ENCODE results near the gene SYCE1.
"Not testable (repeated sequence)": the region's sequence is repeated elsewhere in the genome, so short reads cannot be mapped to it uniquely, and the experiment has no call there.

Gene SYCE1

GRCh38 chr10:133564816-133565215 is 567 bp downstream of the SYCE1 start:
- Histone ChIP-seq H3K27ac (ENCODE audit: insufficient read depth, low read depth, low read length, poor library complexity, severe bottlenecking) (no peak overlapping the region), H3K27me3 (ENCODE audit: control insufficient read depth, insufficient read depth, low read length, poor library complexity, severe bottlenecking) (no peaks in the 10 kb centered on the region), H3K4me3 (ENCODE audit: insufficient read depth, low read depth, low read length) (no peak overlapping the region), H3K36me3 (ENCODE audit: control insufficient read depth, insufficient read depth, low read length) (no peaks in the 10 kb centered on the region), H3K4me1 (ENCODE audit: control insufficient read depth, insufficient read depth, low read length) (no peaks in the 10 kb centered on the region), H3K9me3 (ENCODE audit: control insufficient read depth, low read length) (peaks cover 14% of the 10 kb centered on the region)
- 78 to 79% methylated on average over 12 of the region's 12 CpGs for WGBS, 2 experiments

DNA sequence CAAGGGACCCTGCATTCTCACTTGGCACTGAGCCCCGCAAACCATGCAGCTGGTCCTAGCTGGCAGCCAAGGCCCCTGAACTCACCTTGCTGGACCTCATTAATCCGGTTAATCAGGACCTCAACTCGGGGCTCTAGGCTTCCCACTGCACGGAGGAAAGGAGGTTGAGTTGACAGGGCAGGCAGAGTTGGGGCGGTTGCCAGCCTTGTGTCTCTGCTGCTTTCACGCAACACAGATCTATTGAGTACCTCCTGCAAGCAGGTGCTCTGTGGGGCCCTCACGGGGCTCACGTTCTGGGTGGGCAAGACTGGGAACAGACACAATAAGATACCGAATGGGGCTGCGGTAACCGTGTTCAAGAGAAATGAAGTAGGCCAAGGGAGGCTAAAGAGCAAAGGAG is 6.2 kb downstream of the SYCE1 start:
- Histone ChIP-seq H3K27me3 (ENCODE audit: control insufficient read depth, insufficient read depth, low read length, poor library complexity, severe bottlenecking) (no peaks in the 10 kb centered on the region), H3K9me3 (ENCODE audit: control insufficient read depth, low read length) (peaks cover 21% of the 10 kb centered on the region), H3K27ac (ENCODE audit: insufficient read depth, low read depth, low read length, poor library complexity, severe bottlenecking) (no peak overlapping the region), H3K4me1 (ENCODE audit: control insufficient read depth, insufficient read depth, low read length) (no peaks in the 10 kb centered on the region), H3K36me3 (ENCODE audit: control insufficient read depth, insufficient read depth, low read length) (no peaks in the 10 kb centered on the region), H3K4me3 (ENCODE audit: insufficient read depth, low read depth, low read length) (no peak overlapping the region)
- 75 to 80% methylated on average over 11 of the region's 11 CpGs for WGBS, 2 experiments

GRCh38 chr10:133557381-133557780 is 8.0 kb downstream of the SYCE1 start:
- WGBS, 2 experiments = 44 to 50% methylated on average over 3 of the region's 3 CpGs
- H3K36me3 ChIP-seq (ENCODE audit: control insufficient read depth, insufficient read depth, low read length) = no peaks in the 10 kb centered on the region
- H3K27ac ChIP-seq (ENCODE audit: insufficient read depth, low read depth, low read length, poor library complexity, severe bottlenecking) = no peak overlapping the region
- peaks cover 20% of the 10 kb centered on the region for H3K9me3 ChIP-seq (ENCODE audit: control insufficient read depth, low read length)
- no peak overlapping the region for H3K4me3 ChIP-seq (ENCODE audit: insufficient read depth, low read depth, low read length)
- H3K4me1 ChIP-seq (ENCODE audit: control insufficient read depth, insufficient read depth, low read length) = no peaks in the 10 kb centered on the region
- H3K27me3 ChIP-seq (ENCODE audit: control insufficient read depth, insufficient read depth, low read length, poor library complexity, severe bottlenecking) = no peaks in the 10 kb centered on the region

DNA sequence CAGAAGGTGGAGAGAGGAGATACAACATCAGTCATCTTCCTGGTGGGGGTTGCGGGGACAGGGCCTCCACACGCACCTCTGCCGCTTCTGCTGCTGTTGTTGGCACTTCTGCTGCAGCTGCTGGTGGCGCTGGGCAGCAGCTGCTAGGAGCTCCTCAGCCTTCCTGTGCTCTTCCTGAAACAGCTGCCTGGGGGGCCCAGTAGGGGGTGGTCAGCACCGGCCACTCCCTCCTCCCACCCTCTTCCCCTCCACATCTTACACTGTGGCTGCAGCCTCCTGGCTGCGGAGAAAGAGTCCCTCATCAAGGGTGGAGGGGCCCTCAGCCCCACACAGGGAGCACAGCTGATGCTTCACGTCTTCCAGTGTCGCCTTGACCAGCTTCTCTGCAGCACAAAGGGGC is 9.9 kb downstream of the SYCE1 start:
- WGBS, 2 experiments = 70 to 78% methylated on average over 8 of the region's 8 CpGs
- no peaks in the 10 kb centered on the region for H3K36me3 ChIP-seq (ENCODE audit: control insufficient read depth, insufficient read depth, low read length)
- no peak overlapping the region for H3K27ac ChIP-seq (ENCODE audit: insufficient read depth, low read depth, low read length, poor library complexity, severe bottlenecking)
- H3K4me3 ChIP-seq (ENCODE audit: insufficient read depth, low read depth, low read length) = no peak overlapping the region
- no peaks in the 10 kb centered on the region for H3K27me3 ChIP-seq (ENCODE audit: control insufficient read depth, insufficient read depth, low read length, poor library complexity, severe bottlenecking)
- peaks cover 20% of the 10 kb centered on the region for H3K9me3 ChIP-seq (ENCODE audit: control insufficient read depth, low read length)
- H3K4me1 ChIP-seq (ENCODE audit: control insufficient read depth, insufficient read depth, low read length) = no peaks in the 10 kb centered on the region

- H3K9me3 ChIP-seq (ENCODE audit: control insufficient read depth, low read length) = peaks cover 20% of the 10 kb centered on the region
- no peaks in the 10 kb centered on the region for H3K27me3 ChIP-seq (ENCODE audit: control insufficient read depth, insufficient read depth, low read length, poor library complexity, severe bottlenecking)
- 76 to 77% methylated on average over 4 of the region's 4 CpGs for WGBS, 2 experiments
- H3K4me3 ChIP-seq (ENCODE audit: insufficient read depth, low read depth, low read length) = no peak overlapping the region
- H3K27ac ChIP-seq (ENCODE audit: insufficient read depth, low read depth, low read length, poor library complexity, severe bottlenecking) = no peak overlapping the region
- H3K36me3 ChIP-seq (ENCODE audit: control insufficient read depth, insufficient read depth, low read length) = no peaks in the 10 kb centered on the region
- H3K4me1 ChIP-seq (ENCODE audit: control insufficient read depth, insufficient read depth, low read length) = no peaks in the 10 kb centered on the region
Observed at GRCh38 chr10:133554600-133554999, 10.8 kb downstream of the SYCE1 start.

- no peaks in the 10 kb centered on the region for H3K4me1 ChIP-seq (ENCODE audit: control insufficient read depth, insufficient read depth, low read length)
- no peak overlapping the region for H3K27ac ChIP-seq (ENCODE audit: insufficient read depth, low read depth, low read length, poor library complexity, severe bottlenecking)
- no peaks in the 10 kb centered on the region for H3K27me3 ChIP-seq (ENCODE audit: control insufficient read depth, insufficient read depth, low read length, poor library complexity, severe bottlenecking)
- H3K4me3 ChIP-seq (ENCODE audit: insufficient read depth, low read depth, low read length) = no peak overlapping the region
- 45 to 54% methylated on average over 1 of the region's 1 CpG for WGBS, 2 experiments
- H3K36me3 ChIP-seq (ENCODE audit: control insufficient read depth, insufficient read depth, low read length) = no peaks in the 10 kb centered on the region
- peaks cover 9% of the 10 kb centered on the region for H3K9me3 ChIP-seq (ENCODE audit: control insufficient read depth, low read length)
Observed at GRCh38 chr10:133544506-133544905, 20.9 kb downstream of the SYCE1 start.

DNA sequence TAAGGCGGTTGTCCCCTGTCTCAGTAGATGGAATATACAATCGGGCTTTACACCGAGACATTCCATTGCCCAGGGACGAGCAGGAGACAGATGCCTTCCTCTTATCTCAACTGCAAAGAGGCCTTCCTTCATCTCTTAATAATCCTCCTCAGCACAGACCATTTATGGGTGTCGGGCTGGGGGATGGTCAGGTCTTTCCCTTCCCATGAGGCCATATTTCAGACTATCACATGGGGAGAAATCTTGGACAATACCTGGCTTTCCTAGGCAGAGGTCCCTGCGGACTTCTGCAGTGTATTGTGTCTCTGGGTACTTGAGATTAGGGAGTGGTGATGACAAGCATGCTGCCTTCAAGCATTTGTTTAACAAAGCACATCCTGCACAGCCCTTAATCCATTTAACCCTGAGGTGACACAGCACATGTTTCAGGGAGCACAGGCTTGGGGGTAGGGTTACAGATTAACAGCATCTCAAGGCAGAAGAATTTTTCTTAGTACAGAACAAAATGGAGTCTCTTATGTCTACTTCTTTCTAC is 23.9 kb downstream of the SYCE1 start:
- peaks cover 12% of the 10 kb centered on the region for H3K9me3 ChIP-seq (ENCODE audit: control insufficient read depth, low read length)
- 68 to 70% methylated on average over 5 to 6 of the region's 6 CpGs for WGBS, 2 experiments
- not testable (repeated sequence) for H3K27ac ChIP-seq (ENCODE audit: insufficient read depth, low read depth, low read length, poor library complexity, severe bottlenecking); H3K4me1 ChIP-seq (ENCODE audit: control insufficient read depth, insufficient read depth, low read length); H3K27me3 ChIP-seq (ENCODE audit: control insufficient read depth, insufficient read depth, low read length, poor library complexity, severe bottlenecking); H3K36me3 ChIP-seq (ENCODE audit: control insufficient read depth, insufficient read depth, low read length); H3K4me3 ChIP-seq (ENCODE audit: insufficient read depth, low read depth, low read length)

- 38 to 49% methylated on average over 4 of the region's 4 CpGs for WGBS, 2 experiments
- peaks cover 10% of the 10 kb centered on the region for H3K9me3 ChIP-seq (ENCODE audit: control insufficient read depth, low read length)
- no peaks in the 10 kb centered on the region for H3K36me3 ChIP-seq (ENCODE audit: control insufficient read depth, insufficient read depth, low read length)
- no peak overlapping the region for H3K4me3 ChIP-seq (ENCODE audit: insufficient read depth, low read depth, low read length)
- H3K4me1 ChIP-seq (ENCODE audit: control insufficient read depth, insufficient read depth, low read length) = no peaks in the 10 kb centered on the region
- H3K27me3 ChIP-seq (ENCODE audit: control insufficient read depth, insufficient read depth, low read length, poor library complexity, severe bottlenecking) = no peaks in the 10 kb centered on the region
- no peak overlapping the region for H3K27ac ChIP-seq (ENCODE audit: insufficient read depth, low read depth, low read length, poor library complexity, severe bottlenecking)
Observed at GRCh38 chr10:133537546-133538545, 27.5 kb downstream of the SYCE1 start.

DNA sequence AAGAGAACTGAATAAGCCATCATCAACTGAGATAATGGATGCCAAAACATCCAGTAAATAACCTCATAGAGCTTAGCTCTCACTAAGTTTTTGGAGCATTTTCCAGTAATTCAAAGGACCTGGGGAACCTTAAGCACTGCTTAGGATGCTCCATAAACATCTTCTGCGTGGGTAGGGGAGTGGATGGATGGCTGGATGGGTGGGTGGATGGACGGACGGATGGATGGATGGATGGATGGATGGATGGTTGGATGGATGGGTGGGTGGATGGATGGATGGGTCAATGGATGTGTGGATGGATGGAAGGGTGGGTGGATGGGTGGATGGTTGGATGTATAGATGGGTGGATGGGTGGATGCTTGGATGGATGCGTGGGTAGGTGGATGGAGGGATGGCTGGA is 29.2 kb downstream of the SYCE1 start:
- WGBS, 2 experiments = 22 to 25% methylated on average over 3 of the region's 4 CpGs
- H3K4me1 ChIP-seq (ENCODE audit: control insufficient read depth, insufficient read depth, low read length) = no peaks in the 10 kb centered on the region
- peaks cover 9% of the 10 kb centered on the region for H3K9me3 ChIP-seq (ENCODE audit: control insufficient read depth, low read length)
- no peak overlapping the region for H3K27ac ChIP-seq (ENCODE audit: insufficient read depth, low read depth, low read length, poor library complexity, severe bottlenecking)
- H3K4me3 ChIP-seq (ENCODE audit: insufficient read depth, low read depth, low read length) = no peak overlapping the region
- H3K36me3 ChIP-seq (ENCODE audit: control insufficient read depth, insufficient read depth, low read length) = no peaks in the 10 kb centered on the region
- H3K27me3 ChIP-seq (ENCODE audit: control insufficient read depth, insufficient read depth, low read length, poor library complexity, severe bottlenecking) = no peaks in the 10 kb centered on the region

DNA sequence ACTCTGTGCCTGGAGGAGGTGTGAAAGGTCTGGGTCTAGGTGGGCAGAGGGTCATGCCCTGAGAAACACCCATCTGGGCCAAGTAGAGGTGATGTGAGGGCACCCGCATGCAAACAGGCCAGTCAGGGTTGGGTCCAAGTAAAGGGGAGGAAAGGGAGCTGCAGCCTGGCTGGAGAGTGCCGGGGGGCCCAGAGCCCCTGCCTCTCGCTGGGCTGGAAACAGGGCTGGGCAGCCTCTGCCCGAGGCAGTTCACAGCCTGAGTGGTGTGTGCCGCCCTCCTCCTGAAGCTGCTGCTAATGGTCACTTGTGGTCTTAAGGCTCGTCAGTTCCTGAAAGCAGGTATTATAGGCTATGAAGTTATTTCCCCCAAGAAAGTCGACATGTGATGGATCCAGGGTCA is 31.0 kb downstream of the SYCE1 start:
- H3K36me3 ChIP-seq (ENCODE audit: control insufficient read depth, insufficient read depth, low read length) = no peaks in the 10 kb centered on the region
- H3K4me3 ChIP-seq (ENCODE audit: insufficient read depth, low read depth, low read length) = no peak overlapping the region

More for the DNA sequence above, 31.0 kb downstream of the SYCE1 start:
- Histone ChIP-seq H3K4me1 (ENCODE audit: control insufficient read depth, insufficient read depth, low read length) (no peaks in the 10 kb centered on the region), H3K9me3 (ENCODE audit: control insufficient read depth, low read length) (peaks cover 9% of the 10 kb centered on the region), H3K27ac (ENCODE audit: insufficient read depth, low read depth, low read length, poor library complexity, severe bottlenecking) (no peak overlapping the region), H3K27me3 (ENCODE audit: control insufficient read depth, insufficient read depth, low read length, poor library complexity, severe bottlenecking) (no peaks in the 10 kb centered on the region)
- WGBS, 2 experiments = 74 to 81% methylated on average over 6 to 7 of the region's 7 CpGs
